ENCODE data around the gene A2M.

- no peak for TF ChIP-seq ZNF626 (tag by site-specific recombination; IDR thresholded peaks at IDR 0.05)
- TF ChIP-seq, protein P1, sequence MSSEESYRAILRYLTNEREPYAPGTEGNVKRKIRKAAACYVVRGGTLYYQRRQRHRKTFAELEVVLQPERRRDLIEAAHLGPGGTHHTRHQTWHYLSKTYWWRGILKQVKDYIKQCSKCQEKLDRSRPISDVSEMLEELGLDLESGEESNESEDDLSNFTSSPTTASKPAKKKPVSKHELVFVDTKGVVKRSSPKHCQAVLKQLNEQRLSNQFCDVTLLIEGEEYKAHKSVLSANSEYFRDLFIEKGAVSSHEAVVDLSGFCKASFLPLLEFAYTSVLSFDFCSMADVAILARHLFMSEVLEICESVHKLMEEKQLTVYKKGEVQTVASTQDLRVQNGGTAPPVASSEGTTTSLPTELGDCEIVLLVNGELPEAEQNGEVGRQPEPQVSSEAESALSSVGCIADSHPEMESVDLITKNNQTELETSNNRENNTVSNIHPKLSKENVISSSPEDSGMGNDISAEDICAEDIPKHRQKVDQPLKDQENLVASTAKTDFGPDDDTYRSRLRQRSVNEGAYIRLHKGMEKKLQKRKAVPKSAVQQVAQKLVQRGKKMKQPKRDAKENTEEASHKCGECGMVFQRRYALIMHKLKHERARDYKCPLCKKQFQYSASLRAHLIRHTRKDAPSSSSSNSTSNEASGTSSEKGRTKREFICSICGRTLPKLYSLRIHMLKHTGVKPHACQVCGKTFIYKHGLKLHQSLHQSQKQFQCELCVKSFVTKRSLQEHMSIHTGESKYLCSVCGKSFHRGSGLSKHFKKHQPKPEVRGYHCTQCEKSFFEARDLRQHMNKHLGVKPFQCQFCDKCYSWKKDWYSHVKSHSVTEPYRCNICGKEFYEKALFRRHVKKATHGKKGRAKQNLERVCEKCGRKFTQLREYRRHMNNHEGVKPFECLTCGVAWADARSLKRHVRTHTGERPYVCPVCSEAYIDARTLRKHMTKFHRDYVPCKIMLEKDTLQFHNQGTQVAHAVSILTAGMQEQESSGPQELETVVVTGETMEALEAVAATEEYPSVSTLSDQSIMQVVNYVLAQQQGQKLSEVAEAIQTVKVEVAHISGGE (tag by site-specific recombination; conservative IDR thresholded peaks at IDR 0.05; ENCODE audit: low read depth): no peak
These were observed 49.5 kb downstream of the A2M start for GRCh38 chr12:9066183-9066623.

Measured in HEK293 (cell line).